Prostate gland (tissue), 2 donors: Measurements from ENCODE around the gene IMMP2L.

Experiments
- POLR2A ChIP-seq: fragments of 450-650 bp; IDR thresholded peaks from one replicate; pipeline ENCODE4 v1.6.1; 2016; ENCODE audit warnings: antibody characterized with exemption, mild to moderate bottlenecking
- TF ChIP-seq, protein P1 (sequence below), 4 experiments: fragments of 200-600 bp in 2 of 4; fragments of 450-650 bp in 2 of 4; sonication (generic) in 2 of 4; IDR thresholded peaks; 1 replicate in 3 of 4; 2 replicates in 1 of 4; pipeline ENCODE4 v1.5.1; 2016 to 2019; ENCODE audit warnings: antibody characterized with exemption in 4 of 4, mild to moderate bottlenecking in 2 of 4, moderate library complexity in 2 of 4

DNA sequence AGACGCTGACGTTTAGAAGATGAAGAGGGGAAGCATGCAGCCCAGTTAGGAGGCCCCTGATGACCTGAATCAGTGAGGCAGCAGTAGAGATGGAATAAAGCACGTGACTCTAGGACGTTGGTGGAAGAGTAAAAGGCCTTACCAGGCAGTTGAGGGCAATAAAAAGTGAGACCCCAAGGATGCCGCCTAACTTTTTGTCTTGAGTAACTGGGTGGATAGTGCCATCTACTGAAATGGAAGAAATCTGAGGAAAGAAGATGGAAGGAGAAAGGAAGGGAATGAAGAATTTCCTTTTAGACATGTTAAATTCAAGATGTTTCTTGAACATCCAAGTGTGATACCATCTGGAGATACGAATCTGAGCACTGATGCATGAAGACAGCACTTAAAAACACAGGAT is 691.4 kb downstream of the IMMP2L start:
- TF ChIP-seq, protein P1, sequence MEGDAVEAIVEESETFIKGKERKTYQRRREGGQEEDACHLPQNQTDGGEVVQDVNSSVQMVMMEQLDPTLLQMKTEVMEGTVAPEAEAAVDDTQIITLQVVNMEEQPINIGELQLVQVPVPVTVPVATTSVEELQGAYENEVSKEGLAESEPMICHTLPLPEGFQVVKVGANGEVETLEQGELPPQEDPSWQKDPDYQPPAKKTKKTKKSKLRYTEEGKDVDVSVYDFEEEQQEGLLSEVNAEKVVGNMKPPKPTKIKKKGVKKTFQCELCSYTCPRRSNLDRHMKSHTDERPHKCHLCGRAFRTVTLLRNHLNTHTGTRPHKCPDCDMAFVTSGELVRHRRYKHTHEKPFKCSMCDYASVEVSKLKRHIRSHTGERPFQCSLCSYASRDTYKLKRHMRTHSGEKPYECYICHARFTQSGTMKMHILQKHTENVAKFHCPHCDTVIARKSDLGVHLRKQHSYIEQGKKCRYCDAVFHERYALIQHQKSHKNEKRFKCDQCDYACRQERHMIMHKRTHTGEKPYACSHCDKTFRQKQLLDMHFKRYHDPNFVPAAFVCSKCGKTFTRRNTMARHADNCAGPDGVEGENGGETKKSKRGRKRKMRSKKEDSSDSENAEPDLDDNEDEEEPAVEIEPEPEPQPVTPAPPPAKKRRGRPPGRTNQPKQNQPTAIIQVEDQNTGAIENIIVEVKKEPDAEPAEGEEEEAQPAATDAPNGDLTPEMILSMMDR (IDR thresholded peaks at IDR 0.05), result no peak
- no peak for TF ChIP-seq POLR2A
